BJ (cell line): Measurements from ENCODE around the gene IQCC. TPM values are rescaled to one million over a fixed set of nuclear protein-coding genes. Genes with fewer than 3 reads are reported as not detected.

Experiments used
- CTCF ChIA-PET: fragments of 350-600 bp; formaldehyde crosslinking; extraction: SDS; loops from one replicate; lab custom pipeline; 2021; ENCODE audit warnings: antibody characterized with exemption, inconsistent platforms; lab: Yijun Ruan, JAX
- POLR2A ChIA-PET: fragments of 300-600 bp; sonication (Branson Sonifier 250); formaldehyde crosslinking; extraction: SDS; loops from one replicate; lab custom pipeline; 2021; ENCODE audit warnings: antibody characterized with exemption; lab: Charles Lee
- DNase-seq: peaks from one replicate; pipeline ENCODE4 v3.0.0-alpha.2; 2011; ENCODE audit warnings: low read depth
- H3K27me3 ChIP-seq: 2 replicates; pipeline ENCODE4 v1.6.0; 2011; ENCODE audit warnings: low read length; ENCODE audit not compliant: control insufficient read depth, insufficient read depth
- H3K36me3 ChIP-seq: 2 replicates; pipeline ENCODE4 v1.5.1; 2011; ENCODE audit warnings: low read length; ENCODE audit not compliant: control insufficient read depth, insufficient read depth
- H3K4me3 ChIP-seq: 2 replicates; pipeline ENCODE4 v1.5.1; 2011; ENCODE audit warnings: low read depth, mild to moderate bottlenecking, control low read depth, low read length
- CTCF ChIP-seq: IDR thresholded peaks from 2 replicates; pipeline ENCODE4 v1.5.1; 2011; ENCODE audit warnings: low read depth, mild to moderate bottlenecking, control low read depth, inconsistent platforms, low read length, moderate library complexity; ENCODE audit not compliant: insufficient read depth
- polyA plus RNA-seq: library from polyadenylated mRNA; depleted of rRNA; stranded (reverse); fragments of >200 nt; gene quantifications from 2 replicates; pipeline ENCODE4 v1.2.3, GENCODE V29; 2011

IQCC gene
- polyA plus RNA-seq, 1 experiment: 2.1 TPM

- ChIA-PET CTCF (interaction anchor here (1.4 kb wide), 1 partner anchor 87 kb away, joined by 4 read pairs; no protein-coding TSS in a partner anchor), POLR2A (no interaction called here)
- H3K4me3 ChIP-seq: no peak overlapping the region
- no peak for TF ChIP-seq CTCF
- DNase-seq: no peak
- no peaks in the 10 kb centered on the region for H3K27me3 ChIP-seq
- H3K36me3 ChIP-seq: peaks cover 53% of the 10 kb centered on the region
Observed at GRCh38 chr1:32195531-32195930, 9.9 kb upstream of the IQCC start.

- POLR2A ChIA-PET: no interaction called here
- CTCF ChIA-PET: no interaction called here
- DNase-seq: no peak
- Histone ChIP-seq H3K4me3 (no peak overlapping the region), H3K27me3 (no peaks in the 10 kb centered on the region), H3K36me3 (peaks cover 49% of the 10 kb centered on the region)
- no peak for TF ChIP-seq CTCF
Observed at GRCh38 chr1:32195972-32196823, 9.3 kb upstream of the IQCC start.

- peaks cover 40% of the 10 kb centered on the region for H3K36me3 ChIP-seq
- POLR2A ChIA-PET: no interaction called here
Observed at GRCh38 chr1:32197074-32197473, 8.4 kb upstream of the IQCC start.

GRCh38 chr1:32197837-32198236 is 7.6 kb upstream of the IQCC start:
- ChIA-PET CTCF (interaction anchor here (0.6 to 1.6 kb wide), 6 partner anchors 17 to 421 kb away, joined by 3 to 6 read pairs (median 3); partner anchors contain the start of gene KPNA6), POLR2A (interaction anchor here (0.7 kb wide), 1 partner anchor 18 kb away, joined by 3 read pairs; no protein-coding TSS in a partner anchor)
- no peak for DNase-seq
- Histone ChIP-seq H3K27me3 (no peaks in the 10 kb centered on the region), H3K36me3 (peaks cover 35% of the 10 kb centered on the region), H3K4me3 (no peak overlapping the region)
- TF ChIP-seq CTCF: no peak

More at GRCh38 chr1:32197074-32197473, 8.4 kb upstream of the IQCC start:
- TF ChIP-seq CTCF: no peak
- CTCF ChIA-PET: interaction anchor here (0.6 to 1.6 kb wide), 3 partner anchors 18 to 420 kb away, joined by 3 to 6 read pairs (median 3); partner anchors contain the start of gene KPNA6
- no peak for DNase-seq
- Histone ChIP-seq H3K27me3 (no peaks in the 10 kb centered on the region), H3K4me3 (no peak overlapping the region)
